ACC112 (cell line): ENCODE data around the gene DOCK3.
"Not testable (repeated sequence)": the region's sequence is repeated elsewhere in the genome, so short reads cannot be mapped to it uniquely, and the experiment has no call there.

ENCODE experiments used
- H2AFZ ChIP-seq: fragments of 200-600 bp; sonication (generic); one replicate; pipeline ENCODE4 v1.6.0; 2017; ENCODE audit warnings: antibody characterized with exemption, low read length; ENCODE audit not compliant: unreplicated experiment
- H3K27ac ChIP-seq: fragments of 200-600 bp; sonication (generic); 2 replicates; pipeline ENCODE4 v1.5.1; 2014; ENCODE audit warnings: low read depth, mild to moderate bottlenecking, antibody characterized with exemption, low read length, moderate library complexity
- H3K27me3 ChIP-seq: fragments of 200-600 bp; sonication (generic); 2 replicates; pipeline ENCODE4 v1.6.1; 2014; ENCODE audit warnings: mild to moderate bottlenecking, antibody characterized with exemption, low read length, moderate library complexity, mixed read lengths; ENCODE audit not compliant: insufficient read depth
- H3K36me3 ChIP-seq: fragments of 200-600 bp; sonication (generic); 2 replicates; pipeline ENCODE4 v1.6.1; 2016; ENCODE audit warnings: mild to moderate bottlenecking, antibody characterized with exemption, low read length, moderate library complexity, mixed read lengths; ENCODE audit not compliant: insufficient read depth
- H3K4me1 ChIP-seq: fragments of 200-600 bp; sonication (generic); one replicate; pipeline ENCODE4 v1.6.1; 2016; ENCODE audit warnings: low read length, mixed read lengths; ENCODE audit not compliant: insufficient read depth, unreplicated experiment, control insufficient read depth
- H3K4me3 ChIP-seq: fragments of 200-600 bp; sonication (generic); 2 replicates; pipeline ENCODE4 v1.5.1; 2014; ENCODE audit warnings: mild to moderate bottlenecking, low read depth, low read length
- H3K79me2 ChIP-seq: fragments of 200-600 bp; sonication (generic); one replicate; pipeline ENCODE4 v1.6.0; 2016; ENCODE audit warnings: low read length; ENCODE audit not compliant: control insufficient read depth, unreplicated experiment, insufficient read depth

DOCK3 gene

DNA sequence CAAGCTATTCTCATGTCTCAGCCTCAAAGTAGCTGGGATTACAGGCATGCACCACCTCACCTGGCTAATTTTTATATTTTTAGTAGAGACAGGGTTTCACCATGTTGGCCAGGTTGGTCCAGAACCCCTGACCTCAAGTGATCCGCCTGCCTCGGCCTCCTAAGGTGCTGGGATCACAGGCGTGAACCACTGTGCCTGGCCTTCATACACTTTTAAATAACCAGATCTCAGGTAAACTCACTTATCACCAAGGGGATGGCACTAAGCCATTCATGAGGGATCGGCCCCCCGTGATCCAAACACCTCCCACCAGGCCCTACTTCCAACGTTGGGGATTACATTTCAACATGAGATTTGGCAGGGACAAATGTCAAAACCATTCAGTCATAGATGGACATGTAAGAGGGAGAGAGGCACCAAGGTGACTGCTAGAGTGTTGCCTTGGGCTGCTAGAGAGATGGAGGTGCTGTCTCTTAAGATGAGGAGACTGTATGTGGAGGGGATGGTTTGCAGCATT is 13.3 kb upstream of the DOCK3 start:
- Histone ChIP-seq H3K36me3 (no peaks in the 10 kb centered on the region), H3K4me1 (peaks cover under 1% of the 10 kb centered on the region), H3K27ac (no peak overlapping the region), H3K4me3 (no peak overlapping the region), H2AFZ (no peak overlapping the region), H3K79me2 (no peaks in the 10 kb centered on the region), H3K27me3 (no peaks in the 10 kb centered on the region)

GRCh38 chr3:50662408-50662807 is 12.3 kb upstream of the DOCK3 start:
- H3K27me3 ChIP-seq: no peaks in the 10 kb centered on the region
- peaks cover 10% of the 10 kb centered on the region for H3K4me1 ChIP-seq
- no peak overlapping the region for H3K27ac ChIP-seq
- no peaks in the 10 kb centered on the region for H3K36me3 ChIP-seq
- no peak overlapping the region for H3K4me3 ChIP-seq
- H2AFZ ChIP-seq: no peak overlapping the region
- no peaks in the 10 kb centered on the region for H3K79me2 ChIP-seq

DNA sequence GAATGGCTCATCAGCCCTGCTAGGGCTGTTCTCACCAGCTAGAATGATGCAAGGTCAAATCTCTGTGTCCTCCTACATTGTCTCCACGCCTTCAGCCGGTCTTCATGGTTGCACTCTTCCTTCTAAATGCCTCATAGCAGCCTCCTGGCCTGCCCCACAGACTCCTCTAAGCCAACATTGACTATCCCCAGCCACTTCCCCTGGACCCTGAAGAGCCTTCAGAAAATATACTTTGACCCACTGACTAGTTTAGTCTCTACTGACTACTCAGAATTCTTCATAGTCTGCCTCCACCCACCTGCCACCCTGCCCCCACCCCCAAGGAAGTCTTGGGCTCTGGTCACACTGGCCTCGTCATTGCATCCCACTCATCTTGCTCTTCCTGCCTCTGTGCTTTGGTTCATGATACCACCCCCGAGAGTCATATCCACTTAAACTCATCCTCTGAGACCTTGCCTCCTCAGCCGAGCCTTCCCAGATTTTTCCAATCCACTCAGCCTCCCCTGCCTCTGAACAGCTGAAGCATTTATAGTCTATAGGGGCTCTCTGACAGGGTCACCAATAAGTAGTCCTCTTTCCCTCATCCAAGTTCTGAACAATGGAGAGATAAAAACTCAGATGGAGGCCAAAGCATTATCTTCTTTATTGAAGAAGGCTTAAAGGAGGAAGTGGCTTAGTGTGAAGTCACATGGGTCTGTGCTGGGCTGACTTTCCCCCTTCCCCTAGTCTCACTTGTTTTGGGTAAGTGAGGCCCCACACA is 9.5 kb upstream of the DOCK3 start:
- Histone ChIP-seq H3K79me2 (no peaks in the 10 kb centered on the region), H3K4me3 (no peak overlapping the region), H3K36me3 (no peaks in the 10 kb centered on the region), H3K27me3 (no peaks in the 10 kb centered on the region), H3K4me1 (peaks cover 10% of the 10 kb centered on the region), H2AFZ (no peak overlapping the region), H3K27ac (no peak overlapping the region)

- H3K4me3 ChIP-seq, H3K36me3 ChIP-seq, H3K27ac ChIP-seq, H3K27me3 ChIP-seq, H2AFZ ChIP-seq, H3K79me2 ChIP-seq: not testable (repeated sequence)
- peaks cover 11% of the 10 kb centered on the region for H3K4me1 ChIP-seq
Observed at GRCh38 chr3:50665841-50666115, 8.9 kb upstream of the DOCK3 start.

GRCh38 chr3:50666837-50667236 is 7.9 kb upstream of the DOCK3 start:
- no peaks in the 10 kb centered on the region for H3K27me3 ChIP-seq
- H3K27ac ChIP-seq: no peak overlapping the region
- no peaks in the 10 kb centered on the region for H3K79me2 ChIP-seq
- no peak overlapping the region for H3K4me3 ChIP-seq
- H3K4me1 ChIP-seq: peaks cover 20% of the 10 kb centered on the region
- H2AFZ ChIP-seq: no peak overlapping the region
- no peaks in the 10 kb centered on the region for H3K36me3 ChIP-seq

- Histone ChIP-seq H3K27me3 (peaks cover 39% of the 10 kb centered on the region), H3K79me2 (no peaks in the 10 kb centered on the region), H3K4me3 (no peak overlapping the region)
Observed at GRCh38 chr3:50671331-50671730, 3.4 kb upstream of the DOCK3 start.

DNA sequence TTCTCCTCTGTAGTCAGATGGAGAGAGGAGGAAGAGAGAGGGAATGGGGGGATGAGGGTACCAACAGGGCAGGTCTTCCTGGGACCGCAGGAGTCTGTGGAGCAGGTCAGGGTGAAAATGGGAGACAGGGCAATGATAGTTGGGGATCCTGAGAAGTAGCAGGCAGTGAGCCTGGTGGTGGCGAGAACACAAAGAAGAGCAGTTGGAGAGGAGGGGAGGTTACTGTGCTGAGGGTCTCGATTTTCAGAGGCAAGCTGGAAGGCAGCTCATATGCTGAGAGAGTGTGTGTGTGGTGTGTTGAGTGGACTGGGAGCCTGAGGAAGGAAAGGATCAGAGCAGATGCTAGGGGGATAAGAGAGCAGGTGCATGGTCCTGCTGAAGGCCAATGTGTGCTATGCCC is 2.1 kb upstream of the DOCK3 start:
- Histone ChIP-seq H3K27ac (no peak overlapping the region), H3K36me3 (no peaks in the 10 kb centered on the region), H3K27me3 (peaks cover 52% of the 10 kb centered on the region), H2AFZ (no peak overlapping the region), H3K79me2 (no peaks in the 10 kb centered on the region), H3K4me3 (no peak overlapping the region), H3K4me1 (peaks cover 11% of the 10 kb centered on the region)

More at GRCh38 chr3:50671331-50671730, 3.4 kb upstream of the DOCK3 start:
- H3K27ac ChIP-seq: no peak overlapping the region
- H3K36me3 ChIP-seq: no peaks in the 10 kb centered on the region
- H2AFZ ChIP-seq: no peak overlapping the region
- H3K4me1 ChIP-seq: peaks cover 21% of the 10 kb centered on the region

- H3K4me3 ChIP-seq: no peak overlapping the region
- peaks cover 11% of the 10 kb centered on the region for H3K4me1 ChIP-seq
- no peak overlapping the region for H2AFZ ChIP-seq
- H3K27ac ChIP-seq: no peak overlapping the region
- peaks cover 62% of the 10 kb centered on the region for H3K27me3 ChIP-seq
- no peaks in the 10 kb centered on the region for H3K36me3 ChIP-seq
- no peaks in the 10 kb centered on the region for H3K79me2 ChIP-seq
Observed at GRCh38 chr3:50673931-50674330, 796 bp upstream of the DOCK3 start.

DNA sequence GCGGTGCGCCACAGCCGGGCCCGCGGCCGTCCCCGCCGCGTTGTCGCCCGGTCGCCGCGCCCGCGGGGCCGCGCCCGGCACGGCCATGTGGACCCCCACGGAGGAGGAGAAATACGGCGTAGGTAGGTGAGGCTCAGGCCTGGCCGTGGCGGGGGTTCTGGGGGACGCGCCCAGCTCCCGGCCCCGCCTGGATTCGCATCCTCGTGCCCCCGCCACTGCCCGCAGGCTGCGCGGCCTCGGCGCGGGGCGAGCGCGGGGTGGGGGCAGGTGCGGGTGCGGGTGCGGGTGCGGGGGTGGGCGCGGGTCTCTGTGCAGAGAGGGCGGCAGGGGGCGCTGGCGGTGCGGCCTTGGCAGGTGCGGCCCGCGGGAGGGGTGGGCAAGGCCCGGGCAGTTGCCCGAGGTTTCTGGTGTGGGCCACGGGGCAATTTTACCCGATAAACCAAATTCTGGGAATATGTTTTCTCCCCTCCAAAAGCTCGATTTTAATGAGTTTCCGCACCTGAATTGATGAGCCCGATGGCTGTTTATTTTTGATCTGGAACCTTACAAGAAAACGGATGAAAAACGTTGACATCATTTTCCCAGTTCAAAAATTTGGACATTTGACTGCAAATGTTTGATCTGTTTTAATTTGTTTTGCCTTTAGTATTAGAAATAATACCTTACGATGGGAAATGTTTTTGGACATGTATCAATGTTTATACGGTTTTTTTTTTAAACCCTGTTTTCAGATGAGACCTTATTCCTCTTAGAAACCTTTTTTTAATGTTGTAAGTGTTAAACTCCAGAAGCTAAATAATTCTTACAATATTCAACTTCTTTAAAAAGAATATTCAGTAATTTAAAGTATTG is 678 bp downstream of the DOCK3 start:
- Histone ChIP-seq H3K36me3 (no peaks in the 10 kb centered on the region), H3K79me2 (no peaks in the 10 kb centered on the region), H2AFZ (peak overlapping the region; percentile 84), H3K4me3 (peak overlapping the region; percentile 69), H3K27me3 (peaks cover 69% of the 10 kb centered on the region), H3K4me1 (peaks cover 11% of the 10 kb centered on the region), H3K27ac (no peak overlapping the region)

DNA sequence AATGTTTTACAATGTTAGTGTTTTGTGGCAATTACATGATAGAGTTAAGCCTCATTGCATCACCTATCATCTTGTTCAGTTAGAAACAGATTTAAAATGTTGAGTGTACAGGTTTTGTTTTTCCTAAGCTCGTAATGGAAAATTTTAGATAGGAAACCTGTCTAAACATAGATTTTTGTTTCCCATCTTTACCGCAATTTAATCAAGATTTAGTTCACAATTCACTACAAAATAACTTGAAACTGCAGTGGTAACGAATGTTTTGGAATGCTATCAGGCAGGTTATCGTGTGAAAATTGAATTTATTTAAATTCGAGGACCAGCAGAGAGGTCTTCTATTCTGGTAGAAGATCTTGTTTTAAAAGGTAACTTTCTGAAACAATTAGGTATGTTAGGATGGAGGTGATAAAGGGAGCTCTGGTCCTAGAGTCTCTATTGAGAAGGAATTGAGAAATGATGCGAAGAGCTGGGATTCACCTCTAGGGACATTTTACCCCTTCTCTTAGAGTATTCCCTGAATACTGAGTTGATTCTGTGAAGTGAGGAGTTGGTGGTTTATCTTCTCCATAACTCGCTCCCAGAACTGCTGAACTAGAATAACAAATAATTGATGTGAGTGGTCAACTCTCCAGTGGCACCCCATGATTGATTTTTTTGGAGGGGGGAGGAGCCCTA is 1.4 kb downstream of the DOCK3 start:
- no peak overlapping the region for H2AFZ ChIP-seq
- H3K27ac ChIP-seq: no peak overlapping the region
- peaks cover 69% of the 10 kb centered on the region for H3K27me3 ChIP-seq
- no peaks in the 10 kb centered on the region for H3K36me3 ChIP-seq
- no peaks in the 10 kb centered on the region for H3K79me2 ChIP-seq
- no peak overlapping the region for H3K4me3 ChIP-seq
- H3K4me1 ChIP-seq: peaks cover 7% of the 10 kb centered on the region
